Lower lobe of right lung (tissue), 2 donors: Measurements from ENCODE around the gene HPS6. TPM values are rescaled to one million over a fixed set of nuclear protein-coding genes. Genes with fewer than 3 reads are reported as not detected.

Experiments used
- ATAC-seq, 2 donors: fragments of 200-7000 bp; cut with Tn5 transposase; one replicate each; pipeline ENCODE4 v1.9.1; 2020 to 2022; ENCODE audit warnings: mild to moderate bottlenecking in 2 of 2, moderate library complexity in 2 of 2
- DNase-seq: peaks from one replicate; pipeline ENCODE4 v3.0.0-alpha.2; 2020
- H3K27ac ChIP-seq: fragments of 200-600 bp; one replicate; pipeline ENCODE4 v1.8.0; 2022
- H3K27me3 ChIP-seq: fragments of 200-600 bp; one replicate; pipeline ENCODE4 v1.8.0; 2022; ENCODE audit warnings: low read depth
- H3K36me3 ChIP-seq: fragments of 200-600 bp; one replicate; pipeline ENCODE4 v1.8.0; 2022; ENCODE audit warnings: mild to moderate bottlenecking
- H3K4me1 ChIP-seq: fragments of 200-600 bp; one replicate; pipeline ENCODE4 v1.8.0; 2022
- H3K4me3 ChIP-seq: fragments of 200-600 bp; one replicate; pipeline ENCODE4 v1.8.0; 2022; ENCODE audit warnings: mild to moderate bottlenecking
- H3K9me3 ChIP-seq: fragments of 200-600 bp; one replicate; pipeline ENCODE4 v1.8.0; 2022
- intact Hi-C: fragments of 100-400 bp; cut with DNase I; formaldehyde crosslinking; loops from one replicate; pipeline ENCODE4 v1.11.0; 2022
- total RNA-seq: library from RNA; stranded (reverse); fragmentation: NEBNext Ultra II Directional; extraction: Animal tissue kit (Norgen Biotek cat#: 25700); gene quantifications from one replicate; pipeline ENCODE4 v1.2.1, GENCODE V29; 2021
- TF ChIP-seq, protein P1 (sequence below): fragments of 200-600 bp; IDR thresholded peaks from one replicate; pipeline ENCODE4 v1.8.0; 2022; ENCODE audit warnings: antibody characterized with exemption, mild to moderate bottlenecking
- donor health status: DM: no; HTN: yes; CAD: no; lungs with severe emphysema.

HPS6 gene
- total RNA-seq, 1 donor from 2014 or later = 21.8 TPM

DNA sequence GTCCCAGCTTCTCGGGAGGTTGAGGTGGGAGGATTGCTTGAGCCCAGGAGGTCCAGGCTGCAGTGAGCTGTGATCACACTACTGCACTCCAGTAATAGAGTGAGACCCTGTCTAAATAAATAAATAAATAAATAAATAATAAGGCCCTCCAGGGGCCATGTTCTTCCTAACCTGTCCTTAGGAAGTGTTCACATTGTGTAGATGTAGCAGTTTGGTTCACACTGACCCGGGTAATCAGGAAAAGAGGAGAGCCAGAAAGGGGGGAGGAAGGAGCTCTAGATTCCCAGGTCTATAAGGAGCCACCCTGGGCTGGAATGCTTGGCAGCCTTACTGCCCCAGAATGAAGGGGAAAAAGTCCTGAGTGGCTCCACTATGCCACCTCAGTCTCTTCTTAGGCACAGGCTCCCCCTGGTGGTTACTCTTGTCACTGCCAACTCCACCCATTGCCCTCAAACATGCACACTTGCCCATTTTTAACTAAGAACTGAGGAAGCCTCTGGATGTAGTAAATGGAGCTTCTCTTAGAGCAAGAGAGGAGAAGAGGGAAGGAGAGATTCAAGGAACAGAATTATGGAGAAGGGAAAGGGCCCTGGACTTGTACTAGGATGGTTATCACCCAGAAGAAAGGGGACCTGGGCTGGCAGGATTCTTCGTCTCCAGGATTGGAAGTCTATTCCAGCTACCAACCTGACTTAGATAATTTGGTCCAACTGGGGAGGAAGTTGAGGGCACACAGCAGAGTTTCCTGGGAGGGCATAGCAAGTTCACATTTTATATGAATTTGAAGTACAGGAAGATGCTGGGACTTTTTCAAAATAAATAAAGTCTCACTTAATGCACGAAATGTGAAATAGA, 7.8 kb downstream of the HPS6 start:
- Histone ChIP-seq H3K4me3 (no peak overlapping the region), H3K27me3 (no peaks in the 10 kb centered on the region), H3K9me3 (no peaks in the 10 kb centered on the region), H3K27ac (no peak overlapping the region), H3K4me1 (peaks cover 22% of the 10 kb centered on the region), H3K36me3 (peaks cover 7% of the 10 kb centered on the region)
- TF ChIP-seq, protein P1, sequence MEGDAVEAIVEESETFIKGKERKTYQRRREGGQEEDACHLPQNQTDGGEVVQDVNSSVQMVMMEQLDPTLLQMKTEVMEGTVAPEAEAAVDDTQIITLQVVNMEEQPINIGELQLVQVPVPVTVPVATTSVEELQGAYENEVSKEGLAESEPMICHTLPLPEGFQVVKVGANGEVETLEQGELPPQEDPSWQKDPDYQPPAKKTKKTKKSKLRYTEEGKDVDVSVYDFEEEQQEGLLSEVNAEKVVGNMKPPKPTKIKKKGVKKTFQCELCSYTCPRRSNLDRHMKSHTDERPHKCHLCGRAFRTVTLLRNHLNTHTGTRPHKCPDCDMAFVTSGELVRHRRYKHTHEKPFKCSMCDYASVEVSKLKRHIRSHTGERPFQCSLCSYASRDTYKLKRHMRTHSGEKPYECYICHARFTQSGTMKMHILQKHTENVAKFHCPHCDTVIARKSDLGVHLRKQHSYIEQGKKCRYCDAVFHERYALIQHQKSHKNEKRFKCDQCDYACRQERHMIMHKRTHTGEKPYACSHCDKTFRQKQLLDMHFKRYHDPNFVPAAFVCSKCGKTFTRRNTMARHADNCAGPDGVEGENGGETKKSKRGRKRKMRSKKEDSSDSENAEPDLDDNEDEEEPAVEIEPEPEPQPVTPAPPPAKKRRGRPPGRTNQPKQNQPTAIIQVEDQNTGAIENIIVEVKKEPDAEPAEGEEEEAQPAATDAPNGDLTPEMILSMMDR = peak; percentile 95
- intact Hi-C loops = no loop called here
- DNase-seq (peak; percentile 83), ATAC-seq (peak; percentile 93 to 94)

DNA sequence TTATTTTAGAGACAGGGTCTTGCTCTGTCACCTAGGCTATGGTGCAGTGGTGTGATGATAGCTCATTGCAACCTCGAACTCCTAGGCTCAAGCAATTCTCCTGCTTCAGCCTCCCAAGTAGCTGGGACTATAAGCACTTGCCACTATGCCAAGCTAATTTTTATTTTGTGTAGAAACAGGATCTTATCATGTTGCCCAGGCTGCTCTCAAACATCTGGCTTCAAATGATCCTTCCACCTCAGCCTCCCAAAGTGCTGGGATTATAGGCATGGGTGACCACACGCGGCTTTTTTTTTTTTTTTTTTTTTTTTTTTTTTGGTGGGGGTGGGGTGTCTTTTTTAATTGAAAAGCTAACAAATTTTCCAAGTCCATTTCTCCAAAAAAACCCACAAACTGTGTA, 18.4 kb downstream of the HPS6 start:
- TF ChIP-seq, protein P1 = no peak
- intact Hi-C loops = no loop called here

DNA sequence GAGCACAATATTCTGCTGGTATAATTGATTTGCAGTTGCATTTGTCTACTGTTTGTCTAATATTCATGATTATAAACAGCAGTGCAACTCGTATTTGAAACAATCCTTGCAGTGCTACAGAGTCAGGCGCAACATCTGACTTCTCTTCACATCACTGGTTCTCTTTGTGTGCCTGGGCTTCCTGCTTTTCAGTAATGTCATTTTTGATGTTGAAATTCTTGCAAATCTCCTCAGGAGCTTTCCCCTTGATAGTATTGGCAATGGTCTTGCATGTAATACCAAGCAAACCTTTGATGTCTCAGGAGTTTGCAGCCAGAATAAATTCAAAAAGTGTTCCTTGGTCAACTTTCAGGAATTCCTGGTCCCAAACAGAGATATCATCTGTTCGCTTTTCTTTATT, 20.2 kb downstream of the HPS6 start:
- Histone ChIP-seq H3K9me3 (no peaks in the 10 kb centered on the region), H3K4me1 (no peaks in the 10 kb centered on the region), H3K27ac (no peak overlapping the region), H3K27me3 (no peaks in the 10 kb centered on the region), H3K36me3 (no peaks in the 10 kb centered on the region), H3K4me3 (no peak overlapping the region)
- DNase-seq (no peak), ATAC-seq (no peak)
- intact Hi-C loops = no loop called here
- TF ChIP-seq, protein P1 = no peak

More for the DNA sequence above, 18.4 kb downstream of the HPS6 start:
- DNase-seq (no peak), ATAC-seq (no peak)
- H3K36me3 ChIP-seq = no peaks in the 10 kb centered on the region
- no peaks in the 10 kb centered on the region for H3K9me3 ChIP-seq
- H3K27me3 ChIP-seq = no peaks in the 10 kb centered on the region
- H3K4me3 ChIP-seq = no peak overlapping the region
- H3K27ac ChIP-seq = no peak overlapping the region
- no peaks in the 10 kb centered on the region for H3K4me1 ChIP-seq

DNA sequence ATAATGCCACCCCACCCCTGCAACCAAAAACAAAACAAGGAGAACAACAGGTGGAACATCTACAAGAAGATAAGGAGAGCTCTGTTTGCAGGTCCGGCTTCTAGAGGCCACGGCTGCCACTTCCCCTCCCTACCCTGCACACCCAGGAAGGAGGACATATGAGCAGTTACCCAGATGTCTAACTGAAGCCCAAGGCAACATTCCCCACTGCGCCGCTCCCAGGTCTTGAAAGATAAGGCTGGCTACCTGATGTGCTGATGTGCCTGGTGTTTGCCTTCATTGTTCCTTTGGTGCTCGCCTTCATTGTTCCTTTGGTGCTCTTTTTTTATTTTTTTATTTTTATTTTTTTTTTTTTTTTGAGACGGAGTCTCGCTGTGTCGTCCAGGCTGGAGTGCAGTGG, 21.0 kb downstream of the HPS6 start:
- intact Hi-C loops = no loop called here
- DNase-seq (no peak), ATAC-seq (no peak)
- TF ChIP-seq, protein P1 = no peak
- H3K4me3 ChIP-seq = no peak overlapping the region
- no peaks in the 10 kb centered on the region for H3K9me3 ChIP-seq
- H3K4me1 ChIP-seq = no peaks in the 10 kb centered on the region
- no peak overlapping the region for H3K27ac ChIP-seq
- no peaks in the 10 kb centered on the region for H3K27me3 ChIP-seq
- no peaks in the 10 kb centered on the region for H3K36me3 ChIP-seq

DNA sequence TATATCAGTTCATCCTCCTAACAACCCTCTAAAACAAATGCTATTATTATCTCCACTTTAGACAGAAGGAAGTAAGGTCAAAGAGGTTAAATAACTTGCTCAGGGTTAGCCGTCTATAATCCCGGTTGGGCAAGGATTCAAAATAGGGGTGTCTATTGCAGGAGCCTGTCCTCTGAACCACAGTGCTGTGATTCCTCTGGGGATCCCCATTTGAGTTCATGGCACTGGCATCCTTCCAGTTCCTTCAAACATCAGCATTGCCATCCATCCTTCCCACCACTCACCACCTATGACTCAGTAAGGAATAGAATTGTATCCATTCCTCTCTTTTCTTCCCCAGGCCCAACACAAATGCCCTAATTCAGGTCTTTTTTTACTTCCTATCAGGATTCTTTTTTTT, 25.6 kb downstream of the HPS6 start:
- Histone ChIP-seq H3K9me3 (no peaks in the 10 kb centered on the region), H3K4me3 (no peak overlapping the region), H3K36me3 (no peaks in the 10 kb centered on the region), H3K4me1 (no peaks in the 10 kb centered on the region), H3K27me3 (no peaks in the 10 kb centered on the region), H3K27ac (no peak overlapping the region)
- ATAC-seq (no peak), DNase-seq (no peak)
- TF ChIP-seq, protein P1 = no peak
- intact Hi-C loops = no loop called here
